K562 (cell line): ENCODE data around the gene PIERCE2. TPM values are rescaled to one million over a fixed set of nuclear protein-coding genes. Genes with fewer than 3 reads are reported as not detected.

Experiments used
- AFF4 ChIP-seq: sonication (generic); formaldehyde crosslinking; IDR thresholded peaks from 2 replicates; pipeline ENCODE4 v1.8.0; 2023; ENCODE audit warnings: mild to moderate bottlenecking, missing genetic modification reagents
- ATF4 ChIP-seq: fragments of 450-650 bp; formaldehyde crosslinking; IDR thresholded peaks from 2 replicates; pipeline ENCODE4 v1.4.0; 2022; ENCODE audit warnings: mild to moderate bottlenecking, moderate library complexity
- ATF6 ChIP-seq: sonication (generic); formaldehyde crosslinking; IDR thresholded peaks from 2 replicates; pipeline ENCODE4 v1.4.0; 2020; ENCODE audit warnings: mild to moderate bottlenecking, missing genetic modification reagents
- CBFB ChIP-seq: sonication (generic); formaldehyde crosslinking; IDR thresholded peaks from 2 replicates; pipeline ENCODE4 v1.4.0; 2020; ENCODE audit warnings: mild to moderate bottlenecking, missing genetic modification reagents
- ETV5 ChIP-seq: sonication (generic); formaldehyde crosslinking; IDR thresholded peaks from 2 replicates; pipeline ENCODE4 v1.4.0; 2020; ENCODE audit warnings: low read depth, mild to moderate bottlenecking, missing genetic modification reagents
- FOS ChIP-seq: IDR thresholded peaks from 3 replicates; pipeline ENCODE4 v1.6.1; 2011; ENCODE audit not compliant: insufficient read length; ENCODE audit errors: extremely low read depth
- FOXA3 ChIP-seq, 2 experiments: fragments of 450-650 bp in 1 of 2; sonication (generic) in 1 of 2; formaldehyde crosslinking; IDR thresholded peaks in 1 of 2; conservative IDR thresholded peaks in 1 of 2; 2 replicates each; pipeline versions ENCODE4 v1.4.0 to v1.8.0; 2020 to 2022; ENCODE audit warnings: mild to moderate bottlenecking in 2 of 2, missing genetic modification reagents in 1 of 2
- FOXK2 ChIP-seq, 2 experiments: fragments of 450-650 bp; IDR thresholded peaks in 1 of 2; conservative IDR thresholded peaks in 1 of 2; 2 replicates each; pipeline ENCODE4 v1.6.1; 2016; ENCODE audit warnings: low read depth in 2 of 2, mild to moderate bottlenecking in 1 of 2
- MAFK ChIP-seq: IDR thresholded peaks from 2 replicates; pipeline ENCODE4 v1.6.1; 2011; ENCODE audit warnings: low read length, improper control_type of control experiment
- PKNOX1 ChIP-seq: fragments of 450-650 bp; IDR thresholded peaks from 2 replicates; pipeline ENCODE4 v1.6.1; 2016
- RHOXF2B ChIP-seq: fragments of 250-450 bp; sonication (Bioruptor Pico); conservative IDR thresholded peaks from 2 replicates; pipeline ENCODE4 v1.5.1; 2021
- SREBF2 ChIP-seq: sonication (generic); formaldehyde crosslinking; IDR thresholded peaks from 2 replicates; pipeline ENCODE4 v1.4.0; 2020; ENCODE audit warnings: mild to moderate bottlenecking, missing genetic modification reagents
- STAG1 ChIP-seq: sonication (generic); formaldehyde crosslinking; IDR thresholded peaks from 2 replicates; pipeline ENCODE4 v1.5.0; 2020; ENCODE audit warnings: missing genetic modification reagents, borderline replicate concordance
- TBL1XR1 ChIP-seq, 2 experiments: IDR thresholded peaks; 2 replicates each; pipeline ENCODE4 v1.6.1; 2012; ENCODE audit warnings: improper control_type of control experiment in 2 of 2, low read length in 2 of 2, mild to moderate bottlenecking in 1 of 2
- ZBTB11 ChIP-seq, 3 experiments: fragments of 200-800 bp in 1 of 3; fragments of 250-450 bp in 1 of 3; fragments of 450-650 bp in 1 of 3; sonication (Bioruptor Pico) in 1 of 3; sonication (Bioruptor generic) in 1 of 3; formaldehyde crosslinking in 1 of 3; IDR thresholded peaks; 2 replicates each; pipeline versions ENCODE4 v1.6.1 to v1.8.0; 2016 to 2022; ENCODE audit warnings: mild to moderate bottlenecking in 2 of 3, missing genetic modification characterization in 2 of 3, missing compliant biosample characterization in 1 of 3, moderate library complexity in 1 of 3
- ZNF311 ChIP-seq: fragments of 250-450 bp; sonication (Bioruptor Pico); IDR thresholded peaks from 2 replicates; pipeline ENCODE4 v1.4.0; 2020; ENCODE audit warnings: mild to moderate bottlenecking, moderate library complexity
- polyA plus RNA-seq, 8 experiments: library from polyadenylated mRNA; depleted of rRNA in 4 of 8; stranded (reverse) in 5 of 8; unstranded in 3 of 8; fragments of >200 nt; fragmentation: Nextera tagmentation in 2 of 8; fragmentation: Illumina TruSeq in 1 of 8; extraction: Ambion mirVana in 2 of 8; extraction: Trizol in 1 of 8; gene quantifications; 2 replicates each; pipeline versions ENCODE4 v1.2.1 to v1.2.3, GENCODE V29; 2011 to 2014; ENCODE audit warnings: inconsistent platforms in 1 of 8, missing spikeins in 1 of 8
- total RNA-seq, 7 experiments: library from RNA; depleted of rRNA in 6 of 7; stranded (reverse); fragments of >200 nt in 6 of 7; fragmentation: Illumina TruSeq in 2 of 7; extraction: Trizol in 2 of 7; gene quantifications; 2 replicates each; pipeline versions ENCODE4 v1.2.1 to v1.2.3, GENCODE V29; 2011 to 2021; ENCODE audit warnings: low replicate concordance in 1 of 7

PIERCE2 gene
- total and polyA plus RNA-seq, 9 of the 15 experiments (the other 6 are each of a cell fraction or from before 2014, with no cell fraction given) = 2.9 to 4.8 (median 4.0) TPM

- TF ChIP-seq FOXK2 (conservative IDR thresholded peaks at IDR 0.05 in 1 of 2, IDR thresholded peaks at IDR 0.05 in 1 of 2; ENCODE audit: low read depth in 2 of 2) (peak; percentile 46 to 49; a peak in 2 of 4 replicates), FOS (no peak), RHOXF2B (CRISPR knock-in tag) (no peak), MAFK (peak; percentile 91), CBFB (CRISPR knock-in tag) (no peak), ATF4 (peak; percentile 97), PKNOX1 (peak; percentile 52), ZNF311 (no peak), AFF4 (CRISPR knock-in tag) (no peak; the same call in 1 of the 2 replicates), SREBF2 (CRISPR knock-in tag) (no peak), TBL1XR1 (IDR thresholded peaks at IDR 0.05; ENCODE audit: low read length in 2 of 2) (0 out of 4 replicates have a peak, but pooled peaks of 1 of the 2 experiments have one; percentile 26), ETV5 (CRISPR knock-in tag) (no peak), FOXA3 (CRISPR knock-in tag; conservative IDR thresholded peaks at IDR 0.05 in 1 of 2, IDR thresholded peaks at IDR 0.05 in 1 of 2) (no peak), STAG1 (CRISPR knock-in tag) (no peak), ZBTB11 (CRISPR knock-in tag; IDR thresholded peaks at IDR 0.05) (no peak), ATF6 (no peak)
These were observed 4.8 kb upstream of the PIERCE2 start (continued) for GRCh38 chr15:55403531-55403930.
